DMS53 (cell line): Measurements from ENCODE around the gene TMEM205.

Experiments
- DNase-seq: peaks from one replicate; lab custom pipeline; 2025; lab: John Stamatoyannopoulos, UW

The TMEM205 gene

DNA sequence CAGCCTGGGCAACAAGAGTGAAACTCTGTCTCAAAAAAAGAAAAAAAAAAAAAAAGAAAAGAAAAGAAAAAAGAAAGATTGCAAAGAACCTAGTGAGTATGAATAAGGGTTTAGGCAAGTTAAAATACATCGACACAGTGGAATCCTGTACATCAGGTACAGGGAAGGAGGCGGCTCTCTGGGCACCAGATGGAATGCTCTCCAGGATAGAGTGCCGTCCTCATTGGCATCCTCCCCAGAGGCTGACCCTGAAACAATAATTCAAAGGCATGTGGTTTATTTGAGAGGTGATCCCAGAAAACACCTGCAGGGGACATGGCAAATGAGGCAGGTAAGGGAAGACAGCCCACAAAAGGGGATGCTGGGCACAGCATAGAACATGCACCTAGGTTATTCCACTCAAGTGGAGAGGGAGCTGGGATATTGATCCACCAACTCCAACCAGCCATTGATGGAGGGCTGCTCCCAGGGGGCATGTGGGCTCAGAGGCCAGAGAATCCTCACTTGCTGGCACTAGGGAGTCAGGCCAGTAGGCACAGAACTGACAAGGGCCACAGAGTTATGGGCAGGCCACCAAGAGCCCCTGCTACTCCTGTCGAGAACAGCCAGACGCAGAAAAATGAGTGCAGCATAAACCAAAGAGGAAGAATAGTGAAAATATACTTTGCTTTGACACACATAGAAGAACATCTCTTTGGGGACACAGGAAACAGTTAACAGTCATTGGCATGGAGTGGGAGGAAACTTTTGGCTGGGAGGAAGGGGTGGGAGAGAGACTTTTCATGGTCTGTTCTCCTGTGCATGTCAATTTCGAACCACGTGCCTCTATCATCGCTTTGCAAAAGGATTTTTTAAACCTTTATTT lies 45.9 kb downstream of the TMEM205 start:
- no peak for DNase-seq

DNA sequence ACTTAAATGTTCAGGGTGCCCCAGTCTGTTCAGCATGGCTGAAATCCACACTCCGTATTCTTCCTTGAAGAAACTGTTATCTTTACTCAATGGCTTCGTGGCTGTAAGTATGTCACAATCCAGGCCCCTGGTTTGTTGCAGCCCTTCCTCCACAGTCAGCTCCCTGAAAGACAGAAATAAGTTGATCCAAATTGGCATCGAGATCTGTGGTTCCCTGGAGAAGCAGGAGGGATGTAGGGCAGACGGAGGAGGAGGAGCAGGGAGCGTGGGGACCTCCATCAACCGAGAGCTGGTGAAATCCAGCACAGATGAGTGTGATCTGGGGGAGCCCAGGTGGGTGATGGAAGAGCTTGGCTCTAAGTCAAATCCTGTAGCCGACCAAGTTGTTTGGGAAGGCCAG lies 49.8 kb downstream of the TMEM205 start:
- no peak for DNase-seq

DNA sequence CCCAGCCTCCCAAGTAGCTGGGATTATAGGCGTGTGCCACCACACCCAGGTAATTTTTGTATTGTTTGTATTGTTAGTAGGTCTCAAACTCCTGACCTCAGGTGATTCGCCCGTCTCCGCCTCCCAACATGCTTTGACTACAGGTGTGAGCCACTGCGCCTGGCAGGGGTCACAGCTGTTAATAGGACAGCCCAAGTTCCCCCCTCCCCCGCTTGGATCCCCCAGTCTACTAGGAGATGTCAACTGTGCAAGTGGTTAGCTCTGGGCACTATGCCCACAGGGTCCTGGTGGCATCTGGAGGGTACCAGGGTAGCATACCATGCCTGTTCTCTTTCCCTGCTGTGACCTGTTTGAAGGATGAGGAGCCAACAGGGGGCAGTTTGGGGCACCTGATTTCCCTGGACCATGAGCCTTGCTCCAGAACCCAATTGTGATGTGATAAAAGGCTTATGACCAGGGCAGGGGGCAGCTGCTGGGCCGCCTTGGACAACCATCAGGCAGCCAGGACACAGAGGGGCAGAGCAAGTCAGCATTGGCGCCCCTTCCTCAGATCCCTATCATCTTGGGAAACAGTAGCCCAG lies 50.3 kb downstream of the TMEM205 start, which contains the start of gene TSPAN16:
Gene TSPAN16, plus strand, starts transcription at position 496 of the 581 bp plus-strand sequence. CDS start 138 bp downstream, outside the sequence.
- peak; percentile 23 for DNase-seq

DNA sequence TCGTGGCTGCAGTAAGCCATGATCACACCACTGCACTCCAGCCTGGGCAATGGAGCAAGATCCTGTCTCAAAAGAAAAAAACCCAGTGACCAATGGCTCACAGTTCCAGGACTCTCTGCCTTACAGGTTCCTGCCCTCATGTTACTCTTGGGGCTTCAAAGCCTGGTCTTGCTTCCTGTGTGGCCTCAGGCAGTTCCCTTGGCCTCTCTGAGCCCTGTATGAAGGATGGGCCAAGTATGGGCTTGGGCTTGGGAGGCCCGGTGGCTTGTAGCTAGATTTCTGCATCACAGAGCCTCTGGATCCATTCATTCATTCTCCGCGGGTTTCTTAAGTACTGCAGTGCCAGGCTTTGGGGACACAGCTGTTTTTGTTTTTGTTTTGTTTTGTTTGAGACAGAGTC lies 50.9 kb downstream of the TMEM205 start:
- no peak for DNase-seq

DNA sequence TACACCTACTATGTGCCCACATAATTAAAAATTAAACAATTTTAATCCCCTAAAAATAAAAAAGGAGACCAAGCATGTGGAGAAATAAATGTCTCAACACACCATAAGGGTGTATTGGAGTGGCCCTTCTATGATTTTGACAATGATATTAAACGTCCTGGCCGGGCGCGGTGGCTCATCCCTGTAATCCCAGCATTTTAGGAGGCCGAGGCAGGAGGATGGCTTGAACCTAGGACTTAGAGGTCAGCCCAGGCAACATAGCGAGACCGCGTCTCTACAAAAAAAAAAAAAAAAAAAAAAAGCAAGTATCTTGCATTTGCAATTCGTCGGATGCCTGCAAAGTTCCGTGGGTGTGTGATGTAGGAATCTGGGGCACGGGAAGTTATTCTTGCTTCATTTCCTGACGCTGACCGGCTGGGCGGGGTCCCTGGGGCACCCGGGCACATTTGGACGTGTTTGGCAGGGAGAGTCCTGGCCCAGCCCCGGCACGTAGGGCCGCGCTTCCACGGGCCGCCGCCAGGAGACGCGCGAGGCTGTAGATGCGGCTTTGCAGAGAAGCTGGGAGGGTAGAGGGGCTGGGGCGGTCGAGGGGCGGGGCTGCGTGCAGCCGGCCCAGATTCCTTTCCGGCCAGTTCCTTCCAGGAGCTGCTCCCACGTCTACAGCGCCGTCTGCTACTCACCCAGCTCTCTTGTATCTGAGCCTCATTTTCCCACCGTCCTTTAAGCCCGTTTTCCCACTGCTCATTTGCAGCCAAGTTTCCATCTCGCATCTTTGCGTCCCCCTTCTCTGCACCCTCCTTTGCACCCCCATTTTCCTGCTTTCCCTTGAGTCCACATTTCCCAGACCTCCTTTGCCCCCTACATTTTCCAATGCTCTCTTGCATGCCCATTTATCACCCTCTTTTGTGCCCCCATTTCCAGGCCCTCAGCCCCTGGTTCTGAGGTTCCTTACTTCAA lies 52.4 kb downstream of the TMEM205 start:
- DNase-seq = peak; percentile 88
